Tibial artery (tissue), 4 donors: Measurements from ENCODE around the gene MUTYH.
A peak's percentile ranks its signal among the peaks of the same experiment; 100 is the strongest.

Source experiments
- DNase-seq, 2 donors: peaks; one replicate each; pipeline ENCODE4 v3.0.0-alpha.2; 2019
- H3K27ac ChIP-seq, 2 donors: fragments of 200-600 bp; sonication (generic) in 1 of 2; 1 replicate in 1 of 2; 2 replicates in 1 of 2; pipeline ENCODE4 v1.5.1; 2018 to 2019; ENCODE audit warnings: mild to moderate bottlenecking in 1 of 2
- H3K27me3 ChIP-seq, 2 donors: fragments of 200-600 bp; sonication (generic) in 1 of 2; one replicate each; pipeline versions ENCODE4 v1.5.1 to v1.6.0; 2016 to 2019
- H3K36me3 ChIP-seq, 3 donors: fragments of 200-600 bp; sonication (generic) in 2 of 3; one replicate each; pipeline ENCODE4 v1.5.1; 2016 to 2019; ENCODE audit warnings: mild to moderate bottlenecking in 2 of 3
- H3K4me1 ChIP-seq, 4 donors: fragments of 200-600 bp; sonication (generic) in 2 of 4; 1 replicate in 3 of 4; 2 replicates in 1 of 4; pipeline ENCODE4 v1.5.1; 2016 to 2019
- H3K4me3 ChIP-seq, 2 donors: fragments of 200-600 bp; sonication (generic) in 1 of 2; 1 replicate in 1 of 2; 2 replicates in 1 of 2; pipeline ENCODE4 v1.5.1; 2018 to 2019; ENCODE audit warnings: mild to moderate bottlenecking in 2 of 2
- H3K9me3 ChIP-seq, 3 donors: fragments of 200-600 bp; sonication (generic) in 1 of 3; one replicate each; pipeline ENCODE4 v1.5.1; 2016 to 2019
- CTCF ChIP-seq, 2 experiments: fragments of 200-600 bp in 1 of 2; fragments of 450-650 bp in 1 of 2; IDR thresholded peaks; one replicate each; pipeline ENCODE4 v1.5.1; 2017 to 2019; ENCODE audit warnings: antibody characterized with exemption in 2 of 2, mild to moderate bottlenecking in 1 of 2, moderate library complexity in 1 of 2
- intact Hi-C: fragments of 100-400 bp; cut with DNase I; formaldehyde crosslinking; loops from one replicate; pipeline ENCODE4 v1.15.0; 2023; ENCODE audit warnings: low total_unique reads

The MUTYH gene

GRCh38 chr1:45317166-45317565 is 23.1 kb downstream of the MUTYH start:
- intact Hi-C loops, result no loop called here
- no peaks in the 10 kb centered on the region for H3K4me1 ChIP-seq
- peak in 1 of 2 donors; percentile 20 for DNase-seq
- no peaks in the 10 kb centered on the region for H3K27me3 ChIP-seq
- H3K36me3 ChIP-seq, result no peaks in the 10 kb centered on the region
- no peak for TF ChIP-seq CTCF (IDR thresholded peaks at IDR 0.05)
- H3K4me3 ChIP-seq, result no peak overlapping the region
- H3K27ac ChIP-seq, result no peak overlapping the region
- no peaks in the 10 kb centered on the region for H3K9me3 ChIP-seq

GRCh38 chr1:45314266-45314665 is 26.0 kb downstream of the MUTYH start:
- no peak overlapping the region for H3K4me3 ChIP-seq
- no peaks in the 10 kb centered on the region for H3K4me1 ChIP-seq
- H3K9me3 ChIP-seq, result no peaks in the 10 kb centered on the region
- H3K36me3 ChIP-seq, result no peaks in the 10 kb centered on the region
- DNase-seq, result no peak
- H3K27ac ChIP-seq, result no peak overlapping the region
- intact Hi-C loops, result no loop called here
- no peak for TF ChIP-seq CTCF (IDR thresholded peaks at IDR 0.05)
- no peaks in the 10 kb centered on the region for H3K27me3 ChIP-seq

- intact Hi-C loops, result loop anchor here (10.0 kb wide), 1 partner anchor 522 kb away; the partner anchor contains the start of gene BEST4
- H3K4me1 ChIP-seq, result peaks cover 0 to 13% (median 8%) of the 10 kb centered on the region in 4 donors
- no peaks in the 10 kb centered on the region for H3K27me3 ChIP-seq
- no peaks in the 10 kb centered on the region for H3K36me3 ChIP-seq
- H3K9me3 ChIP-seq, result no peaks in the 10 kb centered on the region
- no peak for TF ChIP-seq CTCF (IDR thresholded peaks at IDR 0.05)
- DNase-seq, result no peak
- no peak overlapping the region for H3K4me3 ChIP-seq
- H3K27ac ChIP-seq, result no peak overlapping the region
These were observed 33.3 kb downstream of the MUTYH start for GRCh38 chr1:45306905-45307304.

- Histone ChIP-seq H3K9me3 (no peaks in the 10 kb centered on the region), H3K27me3 (no peaks in the 10 kb centered on the region), H3K27ac (no peak overlapping the region), H3K36me3 (no peaks in the 10 kb centered on the region), H3K4me3 (no peak overlapping the region), H3K4me1 (peaks cover 0 to 13% (median 8%) of the 10 kb centered on the region in 4 donors)
- intact Hi-C loops, result loop anchor here (10.0 kb wide), 1 partner anchor 522 kb away; the partner anchor contains the start of gene BEST4
- DNase-seq, result no peak
- no peak for TF ChIP-seq CTCF (IDR thresholded peaks at IDR 0.05)
These were observed 33.9 kb downstream of the MUTYH start for GRCh38 chr1:45306319-45306718.

- intact Hi-C loops, result loop anchor here (10.0 kb wide), 1 partner anchor 520 kb away; the partner anchor contains the start of gene BEST4
- DNase-seq, result peak in 1 of 2 donors; percentile 51
- Histone ChIP-seq H3K9me3 (no peaks in the 10 kb centered on the region), H3K27ac (no peak overlapping the region), H3K36me3 (no peaks in the 10 kb centered on the region), H3K27me3 (no peaks in the 10 kb centered on the region), H3K4me3 (no peak overlapping the region), H3K4me1 (peaks cover 0 to 13% (median 8%) of the 10 kb centered on the region in 4 donors)
- no peak for TF ChIP-seq CTCF (IDR thresholded peaks at IDR 0.05)
These were observed 35.0 kb downstream of the MUTYH start for GRCh38 chr1:45305231-45305630.
